Measurements from ENCODE around the gene PTPRT.

Gene PTPRT

GRCh38 chr20:42611889-42612837, 577.5 kb downstream of the PTPRT start:
- DNase-seq (ENCODE audit: low read depth): no peak

- DNase-seq (ENCODE audit: low read depth): no peak
These were observed 578.3 kb downstream of the PTPRT start for GRCh38 chr20:42611423-42611822.

- no peak for DNase-seq (ENCODE audit: low read depth)
These were observed 579.6 kb downstream of the PTPRT start for GRCh38 chr20:42610070-42610469.

DNA sequence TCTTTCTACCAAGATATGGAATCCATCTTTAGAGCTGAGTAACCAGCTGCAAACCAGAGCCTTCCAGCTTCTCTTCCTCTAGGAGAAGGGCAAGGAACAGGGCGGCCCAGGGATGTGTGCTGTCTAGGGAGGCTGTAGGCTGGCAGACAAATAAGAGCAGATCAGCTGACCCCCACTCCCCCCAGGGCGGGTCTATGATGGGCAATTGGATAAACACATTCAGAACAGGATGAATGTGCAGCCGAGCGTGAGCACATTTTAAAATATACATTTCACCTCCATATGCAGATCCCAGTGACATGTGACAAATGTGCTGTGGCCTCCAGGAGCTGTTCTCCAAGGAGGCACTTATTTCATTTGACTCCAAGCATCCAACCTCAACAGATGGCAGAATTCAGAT, 580.1 kb downstream of the PTPRT start:
- DNase-seq (ENCODE audit: low read depth): no peak

DNA sequence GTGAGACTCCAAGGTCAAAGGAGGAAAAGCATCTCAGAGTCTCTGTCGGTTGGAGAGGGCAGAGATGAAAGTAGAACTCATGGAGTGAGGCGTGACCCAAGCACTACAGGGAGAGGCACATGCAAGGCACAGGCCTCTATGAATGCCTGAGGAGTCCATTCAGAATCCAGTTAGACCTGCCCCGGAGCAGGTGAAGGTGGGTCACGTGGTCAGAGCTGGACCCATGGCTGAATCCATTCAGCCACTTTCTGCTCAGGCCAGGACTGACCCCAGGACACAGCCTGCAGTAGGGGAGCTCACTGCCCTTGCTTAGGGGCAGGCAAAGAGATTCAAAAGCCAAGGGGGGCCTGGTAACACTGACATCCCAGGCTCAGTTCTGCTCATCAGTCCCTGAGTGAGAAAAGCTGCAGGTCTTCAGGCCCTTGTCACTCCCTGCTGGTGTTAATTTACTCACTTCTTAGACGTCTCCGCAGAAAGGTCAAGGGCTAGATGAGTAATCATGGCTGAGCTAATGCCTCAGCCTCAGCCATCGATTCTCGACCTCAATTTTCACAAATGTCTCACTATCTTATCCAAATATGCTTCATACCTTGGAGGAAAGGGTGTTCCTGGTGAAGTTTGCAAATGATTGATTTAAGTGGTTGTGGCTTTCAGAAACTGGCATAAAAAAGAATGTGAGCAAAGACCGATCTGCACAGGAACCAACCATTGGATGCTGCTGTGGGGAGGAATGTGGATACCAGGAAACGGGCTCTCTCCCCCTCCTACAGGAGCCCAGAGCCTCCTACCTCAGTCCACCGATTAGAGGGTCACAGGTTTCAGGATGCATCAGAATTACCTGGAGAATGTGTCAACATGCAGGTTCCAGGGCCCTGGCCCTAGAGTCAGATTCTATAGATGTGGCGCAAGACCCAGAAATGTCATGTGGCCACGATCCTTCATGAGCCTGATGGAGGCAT, 584.4 kb downstream of the PTPRT start:
- no peak for DNase-seq (ENCODE audit: low read depth)

DNA sequence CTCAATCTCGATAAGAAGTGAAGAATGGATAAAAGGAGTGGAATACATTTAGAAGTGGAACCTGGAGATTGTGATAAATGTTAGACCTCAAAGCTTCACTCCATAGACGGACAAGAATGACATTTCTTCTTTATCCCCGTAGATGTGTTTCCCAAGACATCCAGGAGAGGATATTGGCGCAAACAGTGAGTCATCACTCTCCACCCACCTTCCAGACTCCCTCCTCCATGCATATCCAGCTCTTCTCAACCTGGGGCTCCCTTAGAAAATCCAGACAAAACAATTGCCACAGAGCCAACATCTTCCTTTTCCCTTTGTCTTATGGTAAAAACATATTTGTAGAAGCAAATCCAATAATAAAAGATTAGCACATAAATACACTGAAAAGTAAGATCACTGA, 586.1 kb downstream of the PTPRT start:
- DNase-seq (ENCODE audit: low read depth): no peak

GRCh38 chr20:42598581-42598980, 591.1 kb downstream of the PTPRT start:
- DNase-seq (ENCODE audit: low read depth): no peak

- no peak for DNase-seq (ENCODE audit: low read depth)
These were observed 594.1 kb downstream of the PTPRT start for GRCh38 chr20:42595625-42596024.

DNA sequence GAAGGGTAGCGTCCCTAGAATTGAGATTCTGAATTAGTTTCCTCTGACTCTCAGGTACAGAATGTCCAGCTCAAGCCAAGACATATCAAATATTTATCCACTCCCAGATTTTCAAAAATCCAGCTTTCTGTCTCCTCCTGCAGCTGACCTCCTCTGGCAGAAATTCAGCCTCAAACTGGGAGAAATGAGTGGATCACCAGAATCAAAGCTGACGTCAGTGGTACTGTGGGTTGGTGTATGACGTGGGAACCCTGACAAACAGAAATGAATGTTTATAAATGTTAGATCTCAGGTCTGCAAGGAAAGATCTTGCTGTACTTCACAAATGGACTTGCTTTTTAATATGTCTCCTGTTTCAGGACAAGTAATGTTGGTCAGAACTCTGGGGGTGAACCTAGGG, 595.0 kb downstream of the PTPRT start:
- DNase-seq (ENCODE audit: low read depth): no peak

DNA sequence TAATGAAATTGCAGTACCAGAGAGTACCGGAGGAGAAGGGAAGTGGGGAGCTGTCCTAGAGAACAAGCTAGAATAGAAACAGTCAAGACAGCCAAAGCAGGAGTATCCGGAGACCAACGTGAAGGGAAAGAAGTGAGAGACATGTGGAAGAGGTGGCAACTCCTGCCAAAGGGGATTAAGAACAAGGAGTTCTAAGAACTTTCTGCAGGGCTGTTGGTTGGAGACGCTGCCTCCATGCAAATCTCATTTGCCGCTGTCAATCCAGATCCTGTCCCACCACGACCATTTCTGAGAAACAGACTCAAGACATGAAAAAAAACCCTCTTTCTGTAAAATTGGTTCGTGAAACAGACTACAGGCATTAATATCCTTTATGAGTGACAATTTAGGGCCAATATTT, 595.7 kb downstream of the PTPRT start:
- no peak for DNase-seq (ENCODE audit: low read depth)

DNA sequence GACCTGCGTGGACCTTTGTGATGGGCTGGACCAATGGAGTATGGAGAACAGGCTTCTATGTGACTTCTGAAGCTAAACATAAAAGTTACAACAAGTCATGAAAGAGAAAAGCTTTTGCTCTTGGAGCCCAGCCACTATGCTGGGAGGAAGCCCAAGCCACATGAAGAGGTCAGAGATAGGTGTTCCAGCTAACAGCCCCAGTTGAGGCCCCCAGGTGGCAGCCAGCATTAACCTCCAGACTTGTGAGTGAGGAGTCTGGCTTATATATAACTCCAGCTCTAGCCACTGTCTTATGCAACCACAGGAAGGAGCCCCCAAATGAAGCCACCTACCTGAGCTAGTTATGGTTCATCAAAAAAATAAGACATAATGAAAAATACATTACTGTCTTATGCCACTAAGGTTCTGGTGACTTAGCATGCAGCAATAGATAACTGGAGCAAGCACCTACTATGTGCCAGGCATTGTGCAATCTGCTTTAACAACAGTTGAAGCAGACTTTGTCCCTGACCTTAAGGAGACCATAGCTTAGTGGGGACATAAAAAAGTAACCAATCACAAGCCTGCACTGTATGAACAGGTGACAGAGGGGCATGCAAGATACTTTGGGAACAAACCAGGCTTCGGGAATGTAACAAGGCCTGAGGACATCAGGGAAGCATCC, 599.6 kb downstream of the PTPRT start:
- no peak for DNase-seq (ENCODE audit: low read depth)

DNA sequence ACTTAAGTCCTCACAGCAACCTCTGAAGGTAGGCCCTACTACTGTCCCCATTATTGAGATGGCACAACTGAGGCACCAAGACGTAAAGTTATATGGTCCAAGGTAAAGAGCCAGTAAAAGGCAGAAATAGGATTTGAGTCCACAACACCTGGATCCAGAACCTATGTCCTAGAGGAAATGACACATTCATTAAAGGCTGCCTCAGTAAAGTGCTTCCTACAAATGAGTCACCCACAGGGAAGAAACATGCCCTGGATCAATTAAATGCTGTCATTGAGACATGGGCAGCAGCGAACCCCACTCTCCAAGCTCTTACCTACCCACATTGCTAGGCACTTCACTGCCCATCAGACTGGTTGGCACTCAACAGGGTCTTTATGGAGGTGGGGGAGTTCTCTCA, 600.9 kb downstream of the PTPRT start:
- no peak for DNase-seq (ENCODE audit: low read depth)

DNA sequence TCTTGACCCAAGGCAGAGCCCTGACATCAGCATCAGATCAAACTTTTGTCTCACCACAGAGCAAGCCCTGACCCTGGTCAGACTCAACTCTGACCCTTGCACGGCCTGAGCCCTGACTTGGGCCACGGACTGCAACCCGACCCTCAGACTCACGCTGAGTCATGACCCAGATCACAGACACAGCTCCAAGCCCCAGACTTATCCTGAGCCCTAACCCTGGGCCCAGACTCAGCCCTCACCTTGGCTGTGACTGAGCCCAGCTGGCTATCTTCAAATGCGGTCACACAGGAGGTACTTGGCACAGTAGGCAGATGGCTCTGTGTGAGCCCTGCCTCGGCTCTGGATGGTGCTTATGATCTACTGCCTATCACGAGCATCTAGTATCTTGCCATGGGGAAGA, 602.3 kb downstream of the PTPRT start:
- no peak for DNase-seq (ENCODE audit: low read depth)

- DNase-seq (ENCODE audit: low read depth): no peak
These were observed 608.4 kb downstream of the PTPRT start for GRCh38 chr20:42581311-42581710.

DNA sequence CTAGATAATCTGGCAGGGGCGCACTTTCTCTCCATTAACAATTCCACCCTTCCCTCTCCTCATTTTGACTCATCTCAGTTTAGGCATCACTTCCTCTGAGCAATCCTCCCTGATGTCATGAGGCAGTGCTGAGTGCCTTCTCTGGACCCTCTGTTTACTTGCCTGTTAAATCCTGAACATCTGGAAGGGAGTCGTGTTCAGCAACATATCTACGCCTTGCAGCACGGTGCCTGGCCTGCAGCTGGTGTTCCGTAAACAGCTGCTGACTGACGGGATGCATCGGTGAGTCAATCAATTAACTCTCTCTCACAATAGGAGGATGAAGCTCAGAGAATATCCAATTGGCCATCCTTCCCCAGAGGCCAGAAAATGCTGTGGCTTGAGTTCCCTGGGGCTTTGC, 613.5 kb downstream of the PTPRT start:
- DNase-seq (ENCODE audit: low read depth): no peak

GRCh38 chr20:42572320-42573016, 617.2 kb downstream of the PTPRT start:
- DNase-seq (ENCODE audit: low read depth): no peak

DNA sequence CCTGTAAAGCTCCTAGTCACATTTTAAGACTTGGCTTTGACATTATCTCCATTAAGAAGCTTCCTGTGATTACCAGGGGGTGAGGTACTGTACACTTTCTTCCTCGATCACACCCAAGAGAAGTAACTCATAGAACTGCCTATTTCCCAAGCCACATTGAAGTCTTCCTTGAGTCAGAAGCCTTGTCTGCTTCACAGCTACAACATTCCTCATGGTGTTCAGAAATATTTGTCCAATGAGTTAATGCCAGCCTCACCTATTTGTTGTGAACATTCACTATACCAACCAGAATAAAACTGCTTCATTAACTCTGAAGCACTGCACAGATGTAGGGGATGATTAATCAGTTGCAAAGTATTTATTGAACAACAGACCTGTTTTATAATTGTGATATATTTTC, 622.3 kb downstream of the PTPRT start:
- DNase-seq (ENCODE audit: low read depth): no peak

GRCh38 chr20:42565235-42565995, 624.3 kb downstream of the PTPRT start:
- DNase-seq (ENCODE audit: low read depth): no peak

- DNase-seq (ENCODE audit: low read depth): no peak
These were observed 630.0 kb downstream of the PTPRT start for GRCh38 chr20:42559665-42560064.

DNA sequence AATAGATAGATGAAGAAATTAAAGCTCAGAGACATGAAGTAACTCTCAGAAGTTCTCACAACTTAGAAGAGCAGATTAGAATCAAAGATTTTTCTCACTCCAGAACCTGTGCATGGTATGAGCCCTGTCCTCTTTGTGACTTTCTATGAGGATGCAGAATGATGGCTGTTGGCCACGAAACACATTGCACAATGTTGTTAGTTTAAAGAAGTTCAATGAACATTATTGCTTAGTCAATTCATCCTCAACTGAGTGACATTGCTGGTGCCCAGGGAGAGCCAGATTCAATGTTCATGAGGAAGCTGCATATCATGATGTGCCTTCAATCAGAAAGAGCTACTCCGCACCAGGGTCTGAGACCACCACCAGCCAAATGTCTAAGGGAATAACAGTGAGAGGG, 633.1 kb downstream of the PTPRT start:
- no peak for DNase-seq (ENCODE audit: low read depth)

DNA sequence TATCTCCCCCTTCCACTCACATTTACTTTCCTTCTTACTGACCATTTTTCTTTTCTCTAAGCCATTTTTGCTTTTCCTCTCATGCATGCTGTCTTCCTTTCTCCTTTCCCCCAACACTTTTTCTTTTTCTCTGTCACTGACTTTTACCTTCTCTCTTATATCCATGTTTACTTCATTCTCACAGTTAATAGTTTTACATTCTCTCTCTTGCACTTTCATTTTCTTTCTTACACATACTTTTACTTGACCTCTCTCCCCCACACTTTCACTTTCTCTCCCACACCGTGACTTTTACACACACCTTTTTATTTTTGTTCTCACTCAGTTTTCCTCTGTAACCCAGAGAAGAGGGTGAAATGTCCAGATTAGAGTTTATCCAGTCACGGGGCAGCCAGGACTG, 636.3 kb downstream of the PTPRT start:
- no peak for DNase-seq (ENCODE audit: low read depth)
